IPS-20b (cell line): Measurements from ENCODE around the gene MGMT.

Experiments used
- H3K27ac ChIP-seq: one replicate; pipeline ENCODE4 v1.5.1; 2013; ENCODE audit warnings: low read length
- H3K27me3 ChIP-seq: 2 replicates; pipeline ENCODE4 v1.6.1; 2013; ENCODE audit warnings: mild to moderate bottlenecking, low read length, inconsistent platforms; ENCODE audit not compliant: insufficient read depth
- H3K36me3 ChIP-seq: 2 replicates; pipeline ENCODE4 v1.6.1; 2013; ENCODE audit warnings: low read depth, mild to moderate bottlenecking, inconsistent platforms, low read length, moderate library complexity; ENCODE audit not compliant: insufficient read depth
- H3K4me1 ChIP-seq: 2 replicates; pipeline ENCODE4 v1.6.1; 2013; ENCODE audit warnings: mild to moderate bottlenecking, control low read depth, inconsistent platforms, low read length, moderate library complexity; ENCODE audit not compliant: insufficient read depth
- H3K4me3 ChIP-seq: 2 replicates; pipeline ENCODE4 v1.5.1; 2013; ENCODE audit warnings: mild to moderate bottlenecking, low read length, inconsistent platforms
- H3K9ac ChIP-seq: 2 replicates; pipeline ENCODE4 v1.6.1; 2013; ENCODE audit warnings: low read depth, mild to moderate bottlenecking, inconsistent platforms, low read length, moderate library complexity
- H3K9me3 ChIP-seq: 2 replicates; pipeline ENCODE4 v1.6.1; 2013; ENCODE audit warnings: mild to moderate bottlenecking, low read depth, low read length, inconsistent platforms; ENCODE audit not compliant: insufficient read depth

MGMT gene

DNA sequence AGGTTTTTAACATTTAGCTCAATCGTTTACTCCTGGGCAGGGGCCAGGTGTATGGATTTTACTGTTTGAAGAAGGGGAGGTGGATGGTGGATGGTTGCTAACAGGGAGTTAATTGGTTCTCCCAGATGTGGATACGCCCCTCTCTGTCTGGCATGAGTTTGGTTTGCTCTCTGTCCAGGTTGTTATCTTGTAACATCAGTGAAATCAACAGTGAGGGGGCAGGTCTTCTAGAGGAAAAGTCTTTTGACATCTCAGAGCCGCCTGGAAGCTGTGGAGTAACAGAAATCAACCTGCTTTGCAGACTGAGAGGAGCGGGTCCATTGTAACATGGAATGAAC, 243.4 kb downstream of the MGMT start:
- Histone ChIP-seq H3K9ac (no peak overlapping the region), H3K36me3 (no peaks in the 10 kb centered on the region), H3K27me3 (no peaks in the 10 kb centered on the region), H3K27ac (no peak overlapping the region), H3K9me3 (no peaks in the 10 kb centered on the region), H3K4me1 (peaks cover 7% of the 10 kb centered on the region; the same call in 1 of the 2 replicates), H3K4me3 (no peak overlapping the region)

DNA sequence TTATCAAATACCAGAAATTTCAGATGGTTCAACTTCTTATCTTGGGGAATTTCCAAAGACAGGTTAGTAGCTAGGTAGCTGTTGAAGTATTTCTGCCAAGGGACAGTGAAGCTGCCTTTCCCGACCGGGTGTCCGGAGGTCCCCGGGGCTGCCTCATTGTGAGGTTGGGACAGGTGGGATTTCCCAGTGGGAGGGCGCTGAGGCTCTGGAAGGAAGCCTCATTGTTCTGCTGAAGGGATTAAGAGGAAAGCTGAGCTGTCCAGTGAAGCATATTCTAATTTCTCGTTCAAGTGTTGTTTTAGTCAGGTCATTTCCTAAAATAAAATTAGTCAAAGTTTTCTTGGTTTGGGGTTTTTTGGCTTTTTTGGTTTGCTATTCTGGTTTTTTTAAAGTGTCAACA, 244.2 kb downstream of the MGMT start:
- no peak overlapping the region; the same call in 1 of the 2 replicates for H3K4me3 ChIP-seq
- no peaks in the 10 kb centered on the region for H3K27me3 ChIP-seq
- no peak overlapping the region for H3K9ac ChIP-seq
- no peaks in the 10 kb centered on the region for H3K9me3 ChIP-seq
- no peak overlapping the region for H3K27ac ChIP-seq
- H3K4me1 ChIP-seq: peaks cover 7% of the 10 kb centered on the region; the same call in 1 of the 2 replicates
- H3K36me3 ChIP-seq: no peaks in the 10 kb centered on the region

DNA sequence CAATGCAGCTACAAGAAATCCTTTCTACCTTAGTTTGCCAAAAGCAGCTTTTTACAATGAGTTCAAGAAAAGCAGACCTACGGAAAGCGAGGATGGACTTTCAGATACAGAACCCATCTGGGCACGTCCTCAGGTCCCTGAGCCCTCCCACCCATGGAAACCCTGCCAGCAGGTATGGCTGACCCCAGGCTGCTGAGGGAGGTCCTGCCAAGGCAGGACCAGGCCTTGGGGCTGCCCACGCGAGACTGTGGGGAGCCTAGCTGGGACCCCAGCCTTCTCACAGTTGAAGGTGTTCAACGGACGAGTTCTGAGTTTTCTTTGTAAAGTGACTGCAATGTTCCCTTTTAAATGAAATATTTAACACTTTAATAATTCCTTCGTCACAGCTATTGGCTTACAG, 245.0 kb downstream of the MGMT start:
- H3K27ac ChIP-seq: no peak overlapping the region
- no peaks in the 10 kb centered on the region for H3K36me3 ChIP-seq
- H3K4me3 ChIP-seq: no peak overlapping the region
- no peak overlapping the region for H3K9ac ChIP-seq
- H3K27me3 ChIP-seq: no peaks in the 10 kb centered on the region
- peaks cover 7% of the 10 kb centered on the region; the same call in 1 of the 2 replicates for H3K4me1 ChIP-seq
- H3K9me3 ChIP-seq: no peaks in the 10 kb centered on the region

DNA sequence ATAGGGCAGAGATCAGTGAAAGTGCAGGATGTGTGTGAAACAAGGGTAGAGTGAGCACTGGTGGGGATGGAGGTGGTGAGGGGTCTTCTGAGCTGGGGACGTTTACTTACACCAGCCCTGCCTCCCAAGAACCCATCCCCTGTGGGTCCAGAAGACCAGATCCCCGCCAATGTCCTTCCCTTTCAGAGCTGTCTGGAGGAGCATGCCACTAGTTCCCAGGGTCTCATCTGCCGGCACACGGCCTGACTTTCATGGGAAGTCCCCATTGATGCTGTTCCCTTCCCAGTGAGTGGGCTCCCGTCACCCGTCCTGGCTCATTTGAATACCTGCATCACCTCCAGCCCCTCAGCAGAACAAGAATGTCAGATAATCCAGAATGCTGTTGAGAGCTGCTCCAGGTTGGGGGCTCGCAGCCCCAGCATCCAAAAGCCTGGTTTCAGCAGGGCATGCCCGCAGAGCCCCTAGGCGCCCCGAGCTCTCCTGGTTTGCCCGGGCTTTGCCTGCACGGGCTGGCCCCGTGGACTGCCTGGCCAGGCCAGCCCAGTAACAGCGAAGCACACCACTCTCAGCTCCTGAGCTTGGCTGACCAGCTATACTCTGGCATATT, 246.7 kb downstream of the MGMT start:
- Histone ChIP-seq H3K27me3 (no peaks in the 10 kb centered on the region), H3K4me3 (no peak overlapping the region), H3K4me1 (peaks cover 7% of the 10 kb centered on the region; the same call in 1 of the 2 replicates), H3K27ac (no peak overlapping the region), H3K36me3 (no peaks in the 10 kb centered on the region), H3K9ac (no peak overlapping the region), H3K9me3 (no peaks in the 10 kb centered on the region)

DNA sequence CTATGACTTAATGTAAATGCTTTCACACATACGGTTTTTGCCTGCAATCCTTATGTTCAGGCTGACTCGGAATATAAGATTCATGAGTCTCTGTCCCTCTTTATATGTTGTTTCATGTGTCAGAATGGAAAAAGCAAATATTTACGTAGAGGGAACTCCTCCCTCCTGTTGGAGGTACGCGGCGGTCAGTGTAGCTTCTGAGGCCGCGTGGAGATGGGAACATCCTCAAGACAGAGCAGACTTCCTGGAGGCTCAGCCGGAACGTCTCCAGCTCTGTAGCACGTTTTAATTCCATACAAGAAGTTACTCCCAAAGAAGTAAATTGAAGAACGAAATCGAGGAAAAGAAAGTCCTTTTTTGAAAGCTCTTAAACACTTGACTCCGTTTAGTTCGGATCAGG, 248.8 kb downstream of the MGMT start:
- Histone ChIP-seq H3K4me1 (peaks cover 7% of the 10 kb centered on the region; the same call in 1 of the 2 replicates), H3K4me3 (no peak overlapping the region), H3K27ac (no peak overlapping the region), H3K36me3 (no peaks in the 10 kb centered on the region), H3K9me3 (no peaks in the 10 kb centered on the region), H3K27me3 (no peaks in the 10 kb centered on the region), H3K9ac (no peak overlapping the region)

DNA sequence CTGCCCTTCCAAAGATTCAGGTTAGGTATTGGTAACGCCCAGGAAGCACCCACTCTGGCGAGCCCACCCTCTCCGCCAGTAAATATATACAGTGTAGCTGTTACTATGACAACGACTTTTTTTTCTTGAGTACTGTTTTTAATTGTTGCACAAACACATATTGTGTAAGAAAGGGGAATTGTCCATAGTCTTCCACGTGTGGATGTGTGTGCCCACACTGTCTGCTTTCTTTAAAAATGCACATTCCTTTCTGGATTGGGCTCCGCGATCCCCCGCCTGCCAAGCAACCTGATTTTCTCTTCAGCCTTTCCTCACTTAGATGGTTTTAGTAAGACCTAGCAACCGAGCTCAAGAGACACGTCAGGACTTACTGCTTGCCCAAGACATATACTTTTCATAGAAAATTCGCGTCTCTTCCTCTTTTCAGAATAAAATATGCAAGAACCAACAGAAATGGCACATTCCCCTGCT, 249.2 kb downstream of the MGMT start:
- H3K9me3 ChIP-seq: no peaks in the 10 kb centered on the region
- H3K4me1 ChIP-seq: peaks cover 5% of the 10 kb centered on the region; the same call in 1 of the 2 replicates
- no peaks in the 10 kb centered on the region for H3K36me3 ChIP-seq
- H3K4me3 ChIP-seq: no peak overlapping the region
- no peaks in the 10 kb centered on the region for H3K27me3 ChIP-seq
- no peak overlapping the region for H3K27ac ChIP-seq
- H3K9ac ChIP-seq: no peak overlapping the region

DNA sequence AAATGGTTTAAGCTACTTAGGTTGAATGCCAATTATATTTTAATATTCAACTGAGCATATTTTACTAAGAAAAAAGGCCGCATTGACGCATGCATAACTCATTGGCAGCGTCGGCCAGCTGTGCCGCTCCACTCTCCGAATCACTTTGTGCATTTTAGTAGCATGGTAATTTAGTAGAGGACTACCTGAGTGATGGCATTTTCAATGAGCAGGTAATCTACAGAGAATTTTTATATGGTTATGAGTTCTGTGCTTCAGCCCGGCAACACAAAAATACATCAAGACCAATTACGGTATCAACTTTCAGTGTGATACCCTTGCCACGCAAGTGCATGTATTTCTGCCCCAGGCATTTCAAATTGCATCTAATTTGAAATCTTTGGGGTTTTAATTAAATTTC, 249.8 kb downstream of the MGMT start:
- H3K36me3 ChIP-seq: no peaks in the 10 kb centered on the region
- H3K27ac ChIP-seq: no peak overlapping the region
- no peaks in the 10 kb centered on the region for H3K27me3 ChIP-seq

DNA sequence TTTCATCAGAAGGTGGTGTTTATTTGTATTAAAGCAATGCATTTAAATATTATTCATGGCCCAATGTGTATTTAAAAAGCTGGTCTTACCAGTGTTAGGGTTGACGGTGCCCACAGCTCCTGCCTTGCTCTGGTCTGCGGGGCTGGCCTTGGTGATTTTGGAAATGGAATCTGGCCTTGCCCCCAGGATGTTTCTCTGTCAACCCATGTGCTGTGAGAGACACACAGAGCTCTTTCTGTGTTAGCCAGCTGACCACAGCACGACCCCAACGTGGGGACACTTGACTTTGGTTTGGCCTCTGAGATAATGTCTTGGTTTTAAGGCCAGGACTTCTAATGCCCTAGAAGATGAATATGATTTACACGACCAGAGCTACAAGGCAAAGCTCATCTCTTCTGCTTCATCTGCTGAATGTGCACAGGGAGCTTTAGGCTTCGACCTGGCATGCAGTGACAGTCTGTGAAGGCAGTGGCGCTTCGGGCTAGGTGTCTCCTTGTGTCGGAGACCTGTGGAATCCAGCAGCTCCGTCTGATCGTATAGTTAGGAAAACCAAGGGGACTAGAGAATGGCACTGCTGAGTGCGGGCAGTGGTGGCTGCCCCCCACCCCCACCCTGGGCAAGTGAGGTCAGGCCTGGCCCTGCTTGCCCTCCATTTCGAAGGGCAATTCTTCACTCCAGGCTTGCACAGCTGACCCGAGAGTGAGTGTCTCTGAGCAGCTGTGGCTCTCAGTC, 250.9 kb downstream of the MGMT start:
- no peak overlapping the region for H3K27ac ChIP-seq
- no peak overlapping the region for H3K9ac ChIP-seq
- H3K4me1 ChIP-seq: no peaks in the 10 kb centered on the region; the same call in 1 of the 2 replicates
- no peaks in the 10 kb centered on the region for H3K36me3 ChIP-seq
- H3K4me3 ChIP-seq: no peak overlapping the region
- no peaks in the 10 kb centered on the region for H3K27me3 ChIP-seq
- H3K9me3 ChIP-seq: no peaks in the 10 kb centered on the region

More for the DNA sequence above, 249.8 kb downstream of the MGMT start:
- Histone ChIP-seq H3K9ac (no peak overlapping the region), H3K9me3 (no peaks in the 10 kb centered on the region), H3K4me3 (no peak overlapping the region), H3K4me1 (peaks cover 5% of the 10 kb centered on the region; the same call in 1 of the 2 replicates)

DNA sequence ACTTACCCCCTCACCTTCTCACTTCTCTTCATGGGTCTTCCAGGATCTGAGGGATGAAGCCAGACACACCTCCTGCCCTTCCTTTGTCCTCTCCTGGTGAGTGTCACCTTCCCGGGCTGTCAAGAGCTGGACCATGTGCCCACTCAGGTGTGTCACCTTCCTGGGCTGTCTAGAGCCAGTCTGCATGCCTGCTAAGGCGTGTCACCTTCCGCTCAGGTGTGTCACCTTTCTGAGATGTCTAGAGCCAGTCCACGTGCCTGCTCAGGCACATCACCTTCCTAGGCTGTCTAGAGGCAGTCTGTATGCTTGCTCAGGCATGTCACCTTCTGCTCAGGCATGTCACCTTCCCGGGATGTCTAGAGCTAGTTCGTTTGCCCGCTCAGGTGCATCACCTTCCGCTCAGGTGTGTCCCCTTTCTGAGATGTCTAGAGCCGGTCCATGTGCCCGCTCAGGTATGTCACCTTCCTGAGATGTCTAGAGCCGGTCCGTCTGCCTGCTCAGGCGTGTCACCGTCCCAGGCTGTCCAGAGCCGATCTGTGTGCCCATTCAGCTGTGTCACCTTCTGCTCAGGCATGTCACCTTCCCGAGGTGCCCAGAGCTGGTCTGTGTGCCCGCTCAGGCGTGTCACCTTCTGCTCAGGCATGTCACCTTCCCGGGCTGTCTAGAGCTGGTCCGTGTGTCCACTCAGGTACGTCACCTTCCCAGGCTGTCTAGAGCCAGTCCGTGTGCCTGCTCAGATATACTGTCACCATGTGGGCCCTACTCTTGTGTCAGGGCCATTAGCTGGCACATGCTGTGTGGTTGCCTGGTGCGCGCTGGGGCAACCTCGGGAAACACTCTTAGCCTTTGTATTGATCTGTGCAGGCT, 251.7 kb downstream of the MGMT start:
- Histone ChIP-seq H3K36me3 (no peaks in the 10 kb centered on the region), H3K27ac (no peak overlapping the region), H3K27me3 (no peaks in the 10 kb centered on the region), H3K4me3 (no peak overlapping the region), H3K9me3 (no peaks in the 10 kb centered on the region), H3K9ac (no peak overlapping the region), H3K4me1 (no peaks in the 10 kb centered on the region; the same call in 1 of the 2 replicates)

DNA sequence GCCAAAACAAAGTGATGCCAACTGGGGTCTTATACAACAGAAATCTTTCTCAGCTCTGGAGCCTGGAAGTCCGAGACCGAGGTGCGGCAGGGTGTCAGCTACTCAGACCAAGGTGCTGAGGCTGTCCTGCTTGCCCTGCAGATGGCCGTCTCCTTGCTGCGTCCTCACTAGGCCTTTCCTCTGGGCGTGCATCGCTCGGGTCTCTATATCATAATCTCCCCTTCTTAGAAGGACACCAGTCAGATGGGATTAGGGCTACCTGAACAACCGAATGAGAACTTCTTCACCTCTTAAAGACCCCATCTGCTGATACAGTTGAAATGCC, 252.3 kb downstream of the MGMT start:
- Histone ChIP-seq H3K4me1 (no peaks in the 10 kb centered on the region; the same call in 1 of the 2 replicates), H3K9me3 (no peaks in the 10 kb centered on the region), H3K9ac (no peak overlapping the region), H3K4me3 (no peak overlapping the region), H3K27me3 (no peaks in the 10 kb centered on the region), H3K27ac (no peak overlapping the region), H3K36me3 (no peaks in the 10 kb centered on the region)

DNA sequence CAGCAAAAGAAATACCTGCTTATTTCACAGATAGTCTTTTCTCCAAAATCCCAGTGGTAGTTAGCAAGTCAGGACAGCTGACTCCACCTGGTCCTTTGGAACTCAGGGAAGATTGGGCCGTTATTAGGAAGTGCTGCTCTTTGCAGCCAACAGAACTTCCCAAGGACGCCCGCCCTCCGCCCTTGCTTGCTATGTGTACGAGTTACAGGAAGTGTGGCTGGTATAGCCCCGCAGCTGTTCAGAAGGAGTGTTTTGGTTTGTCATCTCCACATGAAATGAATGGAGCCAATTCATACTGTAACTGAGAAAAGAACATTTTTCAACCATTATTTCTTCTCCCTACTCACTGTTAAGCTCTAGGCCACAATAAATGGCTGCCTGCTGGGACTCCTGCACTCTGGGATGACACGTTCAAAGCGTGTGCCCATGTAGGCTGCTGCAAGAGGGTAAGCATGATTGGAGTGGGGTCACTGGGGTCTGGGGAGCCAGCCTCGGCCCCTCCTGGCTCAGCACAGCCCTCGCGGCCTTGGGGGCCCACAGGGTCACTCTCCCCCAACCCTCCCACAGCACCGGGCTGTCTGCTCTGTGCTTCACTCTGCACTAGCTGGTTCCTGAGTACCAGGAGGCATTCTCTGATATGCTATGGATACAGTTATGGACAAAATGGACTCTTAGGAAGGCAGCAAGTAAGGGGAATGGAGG, 253.0 kb downstream of the MGMT start:
- Histone ChIP-seq H3K27ac (no peak overlapping the region), H3K4me1 (no peaks in the 10 kb centered on the region), H3K9ac (no peak overlapping the region), H3K4me3 (no peak overlapping the region), H3K27me3 (no peaks in the 10 kb centered on the region), H3K36me3 (no peaks in the 10 kb centered on the region), H3K9me3 (no peaks in the 10 kb centered on the region)
